ENCODE data around the gene TRMT11. TPM values are rescaled to one million over a fixed set of nuclear protein-coding genes. Genes with fewer than 3 reads are reported as not detected.

The TRMT11 gene
- total and polyA plus RNA-seq, 9 of the 15 experiments (the other 6 are each of a cell fraction or from before 2014, with no cell fraction given): 38.8 to 88.0 (median 59.8) TPM

GRCh38 chr6:126054258-126054702 is 67.9 kb downstream of the TRMT11 start (continued):
- peak; percentile 50; the same call in 1 of the 2 replicates for TF ChIP-seq MXI1 (IDR thresholded peaks at IDR 0.05; ENCODE audit: low read depth, low read length)
- TF ChIP-seq ZNF165 (CRISPR knock-in tag; IDR thresholded peaks at IDR 0.05; ENCODE audit: borderline replicate concordance): 0 out of 2 replicates have a peak, but pooled peaks have one; percentile 58
- no peak for TF ChIP-seq HNRNPUL1 (IDR thresholded peaks at IDR 0.05; ENCODE audit: low read length)
- TF ChIP-seq HMG20B (CRISPR knock-in tag; IDR thresholded peaks at IDR 0.05): no peak
- TF ChIP-seq, protein P1, sequence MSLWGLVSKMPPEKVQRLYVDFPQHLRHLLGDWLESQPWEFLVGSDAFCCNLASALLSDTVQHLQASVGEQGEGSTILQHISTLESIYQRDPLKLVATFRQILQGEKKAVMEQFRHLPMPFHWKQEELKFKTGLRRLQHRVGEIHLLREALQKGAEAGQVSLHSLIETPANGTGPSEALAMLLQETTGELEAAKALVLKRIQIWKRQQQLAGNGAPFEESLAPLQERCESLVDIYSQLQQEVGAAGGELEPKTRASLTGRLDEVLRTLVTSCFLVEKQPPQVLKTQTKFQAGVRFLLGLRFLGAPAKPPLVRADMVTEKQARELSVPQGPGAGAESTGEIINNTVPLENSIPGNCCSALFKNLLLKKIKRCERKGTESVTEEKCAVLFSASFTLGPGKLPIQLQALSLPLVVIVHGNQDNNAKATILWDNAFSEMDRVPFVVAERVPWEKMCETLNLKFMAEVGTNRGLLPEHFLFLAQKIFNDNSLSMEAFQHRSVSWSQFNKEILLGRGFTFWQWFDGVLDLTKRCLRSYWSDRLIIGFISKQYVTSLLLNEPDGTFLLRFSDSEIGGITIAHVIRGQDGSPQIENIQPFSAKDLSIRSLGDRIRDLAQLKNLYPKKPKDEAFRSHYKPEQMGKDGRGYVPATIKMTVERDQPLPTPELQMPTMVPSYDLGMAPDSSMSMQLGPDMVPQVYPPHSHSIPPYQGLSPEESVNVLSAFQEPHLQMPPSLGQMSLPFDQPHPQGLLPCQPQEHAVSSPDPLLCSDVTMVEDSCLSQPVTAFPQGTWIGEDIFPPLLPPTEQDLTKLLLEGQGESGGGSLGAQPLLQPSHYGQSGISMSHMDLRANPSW (CRISPR knock-in tag; IDR thresholded peaks at IDR 0.05): no peak
- TF ChIP-seq KLF6 (CRISPR knock-in tag; IDR thresholded peaks at IDR 0.05; ENCODE audit: borderline replicate concordance): no peak
- peak; percentile 59 for TF ChIP-seq CBFA2T2 (conservative IDR thresholded peaks at IDR 0.05)
- TF ChIP-seq USF2 (CRISPR knock-in tag; IDR thresholded peaks at IDR 0.05): peak; percentile 75
- no peak for TF ChIP-seq GTF2F1 (IDR thresholded peaks at IDR 0.05; ENCODE audit: low read depth, low read length)
- peak; percentile 86 for TF ChIP-seq JUND (IDR thresholded peaks at IDR 0.05; ENCODE audit: borderline replicate concordance, low read depth, low read length)
- peak; percentile 78; the same call in 1 of the 3 replicates for TF ChIP-seq JUND (tag; IDR thresholded peaks at IDR 0.05; ENCODE audit: borderline replicate concordance, low read depth, low read length)
- no peak for TF ChIP-seq ZBTB5 (IDR thresholded peaks at IDR 0.05)
- TF ChIP-seq NFIC (IDR thresholded peaks at IDR 0.05): peak; percentile 90
- TF ChIP-seq POLR2A (conservative IDR thresholded peaks at IDR 0.05): no peak
- no peak for TF ChIP-seq CHD1 (IDR thresholded peaks at IDR 0.05; ENCODE audit: low read length)
- no peak for TF ChIP-seq ZNF561 (CRISPR knock-in tag; conservative IDR thresholded peaks at IDR 0.05)
- TF ChIP-seq RFX7 (CRISPR knock-in tag; IDR thresholded peaks at IDR 0.05): no peak
- TF ChIP-seq, protein P2, sequence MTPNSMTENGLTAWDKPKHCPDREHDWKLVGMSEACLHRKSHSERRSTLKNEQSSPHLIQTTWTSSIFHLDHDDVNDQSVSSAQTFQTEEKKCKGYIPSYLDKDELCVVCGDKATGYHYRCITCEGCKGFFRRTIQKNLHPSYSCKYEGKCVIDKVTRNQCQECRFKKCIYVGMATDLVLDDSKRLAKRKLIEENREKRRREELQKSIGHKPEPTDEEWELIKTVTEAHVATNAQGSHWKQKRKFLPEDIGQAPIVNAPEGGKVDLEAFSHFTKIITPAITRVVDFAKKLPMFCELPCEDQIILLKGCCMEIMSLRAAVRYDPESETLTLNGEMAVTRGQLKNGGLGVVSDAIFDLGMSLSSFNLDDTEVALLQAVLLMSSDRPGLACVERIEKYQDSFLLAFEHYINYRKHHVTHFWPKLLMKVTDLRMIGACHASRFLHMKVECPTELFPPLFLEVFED (CRISPR knock-in tag; conservative IDR thresholded peaks at IDR 0.05): 0 out of 2 replicates have a peak, but pooled peaks have one; percentile 44
- no peak for TF ChIP-seq ZNF184 (CRISPR knock-in tag; IDR thresholded peaks at IDR 0.05)
- TF ChIP-seq HIVEP1 (CRISPR knock-in tag; IDR thresholded peaks at IDR 0.05): no peak
- TF ChIP-seq RB1 (IDR thresholded peaks at IDR 0.05; ENCODE audit: low read depth): no peak
- TF ChIP-seq ZNF75A (CRISPR knock-in tag; IDR thresholded peaks at IDR 0.05): no peak

Measured in K562 (cell line).